Measurements from ENCODE around the gene FOXO3. TPM values are rescaled to one million over a fixed set of nuclear protein-coding genes. Genes with fewer than 3 reads are reported as not detected.

The FOXO3 gene
- total and polyA plus RNA-seq, 2 of the 13 experiments (the other 11 are each of a cell fraction or from before 2014, with no cell fraction given): 16.0 to 22.5 TPM

GRCh38 chr6:108558372-108559096 lies 2.2 kb upstream of the FOXO3 start (continued):
- TF ChIP-seq ASH2L (IDR thresholded peaks at IDR 0.05; ENCODE audit: insufficient read length, low read depth, low read length): peak; percentile 41
- no peak for TF ChIP-seq ZKSCAN8 (CRISPR knock-in tag; IDR thresholded peaks at IDR 0.05; ENCODE audit: borderline replicate concordance)
- no peak for TF ChIP-seq ETV6 (CRISPR knock-in tag; conservative IDR thresholded peaks at IDR 0.05)
- no peak; the same call in 1 of the 2 replicates for TF ChIP-seq ZNF607 (CRISPR knock-in tag; IDR thresholded peaks at IDR 0.05; ENCODE audit: borderline replicate concordance)
- TF ChIP-seq, protein P1, sequence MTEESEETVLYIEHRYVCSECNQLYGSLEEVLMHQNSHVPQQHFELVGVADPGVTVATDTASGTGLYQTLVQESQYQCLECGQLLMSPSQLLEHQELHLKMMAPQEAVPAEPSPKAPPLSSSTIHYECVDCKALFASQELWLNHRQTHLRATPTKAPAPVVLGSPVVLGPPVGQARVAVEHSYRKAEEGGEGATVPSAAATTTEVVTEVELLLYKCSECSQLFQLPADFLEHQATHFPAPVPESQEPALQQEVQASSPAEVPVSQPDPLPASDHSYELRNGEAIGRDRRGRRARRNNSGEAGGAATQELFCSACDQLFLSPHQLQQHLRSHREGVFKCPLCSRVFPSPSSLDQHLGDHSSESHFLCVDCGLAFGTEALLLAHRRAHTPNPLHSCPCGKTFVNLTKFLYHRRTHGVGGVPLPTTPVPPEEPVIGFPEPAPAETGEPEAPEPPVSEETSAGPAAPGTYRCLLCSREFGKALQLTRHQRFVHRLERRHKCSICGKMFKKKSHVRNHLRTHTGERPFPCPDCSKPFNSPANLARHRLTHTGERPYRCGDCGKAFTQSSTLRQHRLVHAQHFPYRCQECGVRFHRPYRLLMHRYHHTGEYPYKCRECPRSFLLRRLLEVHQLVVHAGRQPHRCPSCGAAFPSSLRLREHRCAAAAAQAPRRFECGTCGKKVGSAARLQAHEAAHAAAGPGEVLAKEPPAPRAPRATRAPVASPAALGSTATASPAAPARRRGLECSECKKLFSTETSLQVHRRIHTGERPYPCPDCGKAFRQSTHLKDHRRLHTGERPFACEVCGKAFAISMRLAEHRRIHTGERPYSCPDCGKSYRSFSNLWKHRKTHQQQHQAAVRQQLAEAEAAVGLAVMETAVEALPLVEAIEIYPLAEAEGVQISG (CRISPR knock-in tag; IDR thresholded peaks at IDR 0.05): peak; percentile 45; the same call in 1 of the 2 replicates
- no peak for TF ChIP-seq POLR2AphosphoS5 (IDR thresholded peaks at IDR 0.05; ENCODE audit: low read depth, low read length)
- no peak for TF ChIP-seq TOE1 (CRISPR knock-in tag; IDR thresholded peaks at IDR 0.05)
- no peak for TF ChIP-seq FOXM1 (CRISPR knock-in tag; IDR thresholded peaks at IDR 0.05)
- 0 out of 2 replicates have a peak, but pooled peaks have one; percentile 30 for TF ChIP-seq CAMTA2 (CRISPR knock-in tag; IDR thresholded peaks at IDR 0.05; ENCODE audit: borderline replicate concordance)
- TF ChIP-seq, protein P2, sequence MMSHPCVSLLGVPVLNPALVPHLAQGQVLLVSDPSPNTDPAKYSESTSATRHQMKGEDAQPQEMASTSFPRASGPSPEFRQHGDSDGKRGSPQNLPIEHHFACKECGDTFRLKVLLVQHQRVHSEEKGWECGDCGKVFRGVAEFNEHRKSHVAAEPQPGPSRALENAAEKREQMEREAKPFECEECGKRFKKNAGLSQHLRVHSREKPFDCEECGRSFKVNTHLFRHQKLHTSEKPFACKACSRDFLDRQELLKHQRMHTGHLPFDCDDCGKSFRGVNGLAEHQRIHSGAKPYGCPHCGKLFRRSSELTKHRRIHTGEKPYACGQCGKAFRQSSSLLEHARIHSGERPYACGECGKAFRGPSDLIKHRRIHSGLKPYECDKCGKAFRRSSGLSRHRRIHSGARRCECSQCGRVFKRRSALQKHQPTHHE (CRISPR knock-in tag; IDR thresholded peaks at IDR 0.05; ENCODE audit: borderline replicate concordance): no peak; the same call in 1 of the 2 replicates
- TF ChIP-seq RORA (CRISPR knock-in tag; IDR thresholded peaks at IDR 0.05): no peak
- TF ChIP-seq, protein P3, sequence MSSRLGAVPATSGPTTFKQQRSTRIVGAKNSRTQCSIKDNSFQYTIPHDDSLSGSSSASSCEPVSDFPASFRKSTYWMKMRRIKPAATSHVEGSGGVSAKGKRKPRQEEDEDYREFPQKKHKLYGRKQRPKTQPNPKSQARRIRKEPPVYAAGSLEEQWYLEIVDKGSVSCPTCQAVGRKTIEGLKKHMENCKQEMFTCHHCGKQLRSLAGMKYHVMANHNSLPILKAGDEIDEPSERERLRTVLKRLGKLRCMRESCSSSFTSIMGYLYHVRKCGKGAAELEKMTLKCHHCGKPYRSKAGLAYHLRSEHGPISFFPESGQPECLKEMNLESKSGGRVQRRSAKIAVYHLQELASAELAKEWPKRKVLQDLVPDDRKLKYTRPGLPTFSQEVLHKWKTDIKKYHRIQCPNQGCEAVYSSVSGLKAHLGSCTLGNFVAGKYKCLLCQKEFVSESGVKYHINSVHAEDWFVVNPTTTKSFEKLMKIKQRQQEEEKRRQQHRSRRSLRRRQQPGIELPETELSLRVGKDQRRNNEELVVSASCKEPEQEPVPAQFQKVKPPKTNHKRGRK (CRISPR knock-in tag; IDR thresholded peaks at IDR 0.05): no peak
- no peak for TF ChIP-seq ZBTB10 (CRISPR knock-in tag; IDR thresholded peaks at IDR 0.05; ENCODE audit: borderline replicate concordance)
- TF ChIP-seq, protein P4, sequence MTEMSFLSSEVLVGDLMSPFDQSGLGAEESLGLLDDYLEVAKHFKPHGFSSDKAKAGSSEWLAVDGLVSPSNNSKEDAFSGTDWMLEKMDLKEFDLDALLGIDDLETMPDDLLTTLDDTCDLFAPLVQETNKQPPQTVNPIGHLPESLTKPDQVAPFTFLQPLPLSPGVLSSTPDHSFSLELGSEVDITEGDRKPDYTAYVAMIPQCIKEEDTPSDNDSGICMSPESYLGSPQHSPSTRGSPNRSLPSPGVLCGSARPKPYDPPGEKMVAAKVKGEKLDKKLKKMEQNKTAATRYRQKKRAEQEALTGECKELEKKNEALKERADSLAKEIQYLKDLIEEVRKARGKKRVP (CRISPR knock-in tag; IDR thresholded peaks at IDR 0.05): peak in 1 of 2 experiments; percentile 62; a peak in 1 of 4 replicates
- TF ChIP-seq ZNF558 (CRISPR knock-in tag; IDR thresholded peaks at IDR 0.05; ENCODE audit: borderline replicate concordance): no peak
- TF ChIP-seq SNRNP70 (IDR thresholded peaks at IDR 0.05; ENCODE audit: low read depth, low read length): no peak
- no peak for TF ChIP-seq KDM3A (CRISPR knock-in tag; IDR thresholded peaks at IDR 0.05; ENCODE audit: low read depth)
- no peak for TF ChIP-seq MBD4 (IDR thresholded peaks at IDR 0.05; ENCODE audit: borderline replicate concordance, low read length)
- TF ChIP-seq KLF9 (CRISPR knock-in tag; IDR thresholded peaks at IDR 0.05; ENCODE audit: low read depth): no peak
- TF ChIP-seq ZSCAN20 (CRISPR knock-in tag; IDR thresholded peaks at IDR 0.05; ENCODE audit: borderline replicate concordance): no peak; the same call in 1 of the 2 replicates
